Loucy (cell line): Measurements from ENCODE around the gene KIFC3.
"Not testable (repeated sequence)": the region's sequence is repeated elsewhere in the genome, so short reads cannot be mapped to it uniquely, and the experiment has no call there.

ENCODE experiments used
- H2AFZ ChIP-seq: fragments of 200-600 bp; sonication (generic); 2 replicates; pipeline ENCODE4 v1.6.0; 2016; ENCODE audit warnings: antibody characterized with exemption, mild to moderate bottlenecking, low read length, moderate library complexity
- H3F3A ChIP-seq: fragments of 200-600 bp; 2 replicates; pipeline ENCODE4 v1.6.0; 2016; ENCODE audit warnings: antibody characterized with exemption, low read depth, mild to moderate bottlenecking
- H3K27me3 ChIP-seq: fragments of 200-600 bp; sonication (generic); 2 replicates; pipeline ENCODE4 v1.6.1; 2014; ENCODE audit warnings: low read length, mild to moderate bottlenecking; ENCODE audit not compliant: insufficient read depth, poor library complexity, severe bottlenecking
- H3K36me3 ChIP-seq: fragments of 200-600 bp; sonication (generic); 2 replicates; pipeline ENCODE4 v1.6.1; 2016; ENCODE audit warnings: low read length; ENCODE audit not compliant: insufficient read depth
- H3K4me1 ChIP-seq: fragments of 200-600 bp; sonication (generic); 2 replicates; pipeline ENCODE4 v1.5.1; 2014; ENCODE audit warnings: low read length, mild to moderate bottlenecking; ENCODE audit not compliant: insufficient read depth, poor library complexity, severe bottlenecking
- H3K4me2 ChIP-seq: fragments of 200-600 bp; sonication (generic); 2 replicates; pipeline ENCODE4 v1.6.0; 2014; ENCODE audit warnings: antibody characterized with exemption, low read length, low read depth, mild to moderate bottlenecking; ENCODE audit not compliant: poor library complexity, severe bottlenecking
- H3K4me3 ChIP-seq: fragments of 200-600 bp; sonication (generic); 2 replicates; pipeline ENCODE4 v1.5.1; 2014; ENCODE audit warnings: low read length, mild to moderate bottlenecking, mixed read lengths; ENCODE audit not compliant: poor library complexity, severe bottlenecking
- H3K79me2 ChIP-seq: fragments of 200-600 bp; sonication (generic); 2 replicates; pipeline ENCODE4 v1.6.1; 2014; ENCODE audit warnings: low read length; ENCODE audit not compliant: insufficient read depth
- H3K9ac ChIP-seq: fragments of 200-600 bp; sonication (generic); 2 replicates; pipeline ENCODE4 v1.6.0; 2014; ENCODE audit warnings: mild to moderate bottlenecking, low read depth, low read length, moderate library complexity; ENCODE audit not compliant: poor library complexity, severe bottlenecking
- H3K9me2 ChIP-seq: fragments of 200-600 bp; sonication (generic); replicated peaks from 2 replicates; pipeline ENCODE4 v1.6.1; 2016; ENCODE audit warnings: low read depth, low read length, mixed read lengths
- H3K9me3 ChIP-seq: fragments of 200-600 bp; sonication (generic); 2 replicates; pipeline ENCODE4 v1.6.1; 2014; ENCODE audit warnings: mild to moderate bottlenecking, antibody characterized with exemption, low read length, low read depth; ENCODE audit not compliant: insufficient read depth
- H4K20me1 ChIP-seq: fragments of 200-600 bp; sonication (generic); 2 replicates; pipeline ENCODE4 v1.6.0; 2014; ENCODE audit warnings: antibody characterized with exemption, low read length, mild to moderate bottlenecking; ENCODE audit not compliant: insufficient read depth, poor library complexity, severe bottlenecking
- CTCF ChIP-seq: fragments of 200-600 bp; sonication (generic); conservative IDR thresholded peaks from 2 replicates; pipeline ENCODE4 v1.5.1; 2014; ENCODE audit warnings: mild to moderate bottlenecking, antibody characterized with exemption, low read length
- EZH2phosphoT487 ChIP-seq: fragments of 200-600 bp; IDR thresholded peaks from 2 replicates; pipeline ENCODE4 v1.6.1; 2018; ENCODE audit warnings: antibody characterized with exemption, mild to moderate bottlenecking, moderate library complexity, borderline replicate concordance

KIFC3 gene

GRCh38 chr16:57720142-57720575 is 82.1 kb downstream of the KIFC3 start:
- no peaks in the 10 kb centered on the region for H3F3A ChIP-seq
- H3K9me2 ChIP-seq, result no peaks in the 10 kb centered on the region
- H3K4me3 ChIP-seq, result no peak overlapping the region
- H3K4me2 ChIP-seq, result no peak overlapping the region
- peaks cover 2% of the 10 kb centered on the region for H3K4me1 ChIP-seq
- no peaks in the 10 kb centered on the region for H3K9me3 ChIP-seq
- H3K36me3 ChIP-seq, result no peaks in the 10 kb centered on the region
- H3K9ac ChIP-seq, result no peak overlapping the region
- no peaks in the 10 kb centered on the region for H4K20me1 ChIP-seq
- no peak overlapping the region for H2AFZ ChIP-seq
- H3K79me2 ChIP-seq, result no peaks in the 10 kb centered on the region
- H3K27me3 ChIP-seq, result no peaks in the 10 kb centered on the region
- TF ChIP-seq EZH2phosphoT487 (no peak), CTCF (peak; percentile 94)

- H4K20me1 ChIP-seq, result no peaks in the 10 kb centered on the region
- no peaks in the 10 kb centered on the region for H3K9me3 ChIP-seq
- no peak overlapping the region for H3K4me3 ChIP-seq
- no peaks in the 10 kb centered on the region for H3K4me1 ChIP-seq
- no peaks in the 10 kb centered on the region for H3K27me3 ChIP-seq
- H3K79me2 ChIP-seq, result no peaks in the 10 kb centered on the region
- no peaks in the 10 kb centered on the region for H3K36me3 ChIP-seq
- no peak for TF ChIP-seq EZH2phosphoT487
- TF ChIP-seq CTCF, result no peak
- no peak overlapping the region for H3K9ac ChIP-seq
- H2AFZ ChIP-seq, result no peak overlapping the region
- no peaks in the 10 kb centered on the region for H3F3A ChIP-seq
- H3K4me2 ChIP-seq, result no peak overlapping the region
- no peaks in the 10 kb centered on the region for H3K9me2 ChIP-seq
These were observed 88.2 kb downstream of the KIFC3 start for GRCh38 chr16:57714047-57714446.

GRCh38 chr16:57713596-57713995 is 88.7 kb downstream of the KIFC3 start:
- TF ChIP-seq CTCF, result no peak
- TF ChIP-seq EZH2phosphoT487, result no peak
- H3K27me3 ChIP-seq, result no peaks in the 10 kb centered on the region
- no peaks in the 10 kb centered on the region for H3K9me3 ChIP-seq

DNA sequence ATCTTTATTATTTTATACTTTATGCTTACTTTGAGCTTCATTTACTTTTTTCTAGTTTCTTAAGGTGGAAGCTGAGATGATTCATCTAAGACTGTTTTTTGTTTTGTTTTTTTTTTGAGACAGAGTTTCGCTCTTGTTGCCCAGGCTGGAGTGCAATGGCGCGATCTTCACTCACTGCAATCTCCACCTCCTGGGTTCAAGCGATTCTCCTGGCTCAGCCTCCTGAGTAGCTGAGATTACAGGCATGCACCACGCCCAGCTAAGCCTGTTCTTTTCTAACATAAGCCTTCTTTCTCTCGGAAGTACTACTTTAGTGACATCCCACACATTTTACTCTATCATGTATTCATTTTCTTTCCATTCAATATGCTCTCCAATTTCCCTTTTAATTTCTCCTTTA is 89.7 kb downstream of the KIFC3 start:
- not testable (repeated sequence) for H3K4me2 ChIP-seq, H3K9me2 ChIP-seq, H3K36me3 ChIP-seq, H3K4me3 ChIP-seq, H4K20me1 ChIP-seq, H3K4me1 ChIP-seq, H3K27me3 ChIP-seq, H3K9ac ChIP-seq, H3F3A ChIP-seq, H3K79me2 ChIP-seq, H3K9me3 ChIP-seq, H2AFZ ChIP-seq

More at GRCh38 chr16:57713596-57713995, 88.7 kb downstream of the KIFC3 start:
- Histone ChIP-seq H3F3A (no peaks in the 10 kb centered on the region), H3K4me3 (no peak overlapping the region), H4K20me1 (no peaks in the 10 kb centered on the region), H2AFZ (no peak overlapping the region), H3K9me2 (no peaks in the 10 kb centered on the region), H3K79me2 (no peaks in the 10 kb centered on the region), H3K36me3 (no peaks in the 10 kb centered on the region), H3K9ac (no peak overlapping the region), H3K4me2 (no peak overlapping the region), H3K4me1 (no peaks in the 10 kb centered on the region)
